DND-41 (cell line): ENCODE results near the gene PSME3IP1.
"Not testable (repeated sequence)": the region's sequence is repeated elsewhere in the genome, so short reads cannot be mapped to it uniquely, and the experiment has no call there.

Experiments
- ATAC-seq: fragments of 200-7000 bp; cut with Tn5 transposase; 3 replicates; pipeline ENCODE4 v1.9.1; 2021; ENCODE audit warnings: low read depth; ENCODE audit not compliant: insufficient read depth
- DNase-seq: peaks from one replicate; pipeline ENCODE4 v3.0.0-alpha.2; 2020
- H2AFZ ChIP-seq: 2 replicates; pipeline ENCODE4 v1.6.0; 2012; ENCODE audit warnings: low read depth, low read length
- H3K27ac ChIP-seq: 2 replicates; pipeline ENCODE4 v1.5.1; 2012; ENCODE audit warnings: low read length, inconsistent platforms
- H3K27me3 ChIP-seq: fragments of 200-600 bp; sonication (generic); 2 replicates; pipeline ENCODE4 v1.6.0; 2012; ENCODE audit warnings: low read length, mild to moderate bottlenecking, inconsistent platforms; ENCODE audit not compliant: insufficient read depth, poor library complexity
- H3K36me3 ChIP-seq: 2 replicates; pipeline ENCODE4 v1.5.1; 2012; ENCODE audit warnings: low read length, inconsistent platforms; ENCODE audit not compliant: insufficient read depth
- H3K4me1 ChIP-seq: 2 replicates; pipeline ENCODE4 v1.5.1; 2012; ENCODE audit warnings: mild to moderate bottlenecking, low read length; ENCODE audit not compliant: insufficient read depth
- H3K4me2 ChIP-seq: 2 replicates; pipeline ENCODE4 v1.6.0; 2012; ENCODE audit warnings: mild to moderate bottlenecking, moderate library complexity, low read length, inconsistent platforms; ENCODE audit not compliant: insufficient read depth
- H3K4me3 ChIP-seq, 2 experiments: fragments of 200-600 bp in 1 of 2; shearing (Covaris generic) in 1 of 2; 2 replicates each; pipeline ENCODE4 v1.5.1; 2012 to 2016; ENCODE audit warnings: inconsistent platforms in 2 of 2, low read length in 2 of 2, mild to moderate bottlenecking in 2 of 2, low read depth in 1 of 2, moderate library complexity in 1 of 2
- H3K79me2 ChIP-seq: 2 replicates; pipeline ENCODE4 v1.6.0; 2012; ENCODE audit warnings: low read length, inconsistent platforms; ENCODE audit not compliant: insufficient read depth
- H3K9ac ChIP-seq: 2 replicates; pipeline ENCODE4 v1.6.0; 2012; ENCODE audit warnings: low read depth, mild to moderate bottlenecking, inconsistent platforms, low read length, moderate library complexity
- H3K9me3 ChIP-seq: 2 replicates; pipeline ENCODE4 v1.5.1; 2012; ENCODE audit warnings: low read length, moderate library complexity, mild to moderate bottlenecking, inconsistent platforms; ENCODE audit not compliant: insufficient read depth, severe bottlenecking
- H4K20me1 ChIP-seq: 2 replicates; pipeline ENCODE4 v1.6.0; 2012; ENCODE audit warnings: low read length; ENCODE audit not compliant: insufficient read depth
- EZH2 ChIP-seq: IDR thresholded peaks from 3 replicates; pipeline ENCODE4 v1.6.1; 2012; ENCODE audit warnings: borderline replicate concordance, low read depth, mild to moderate bottlenecking, moderate library complexity, low read length, inconsistent platforms; ENCODE audit not compliant: severe bottlenecking
- TF ChIP-seq, protein P1 (sequence below): IDR thresholded peaks from 2 replicates; pipeline ENCODE4 v1.5.1; 2012; ENCODE audit warnings: borderline replicate concordance, low read length, moderate library complexity, mild to moderate bottlenecking; ENCODE audit not compliant: poor library complexity, severe bottlenecking; ENCODE audit errors: extremely low read depth

The PSME3IP1 gene

DNA sequence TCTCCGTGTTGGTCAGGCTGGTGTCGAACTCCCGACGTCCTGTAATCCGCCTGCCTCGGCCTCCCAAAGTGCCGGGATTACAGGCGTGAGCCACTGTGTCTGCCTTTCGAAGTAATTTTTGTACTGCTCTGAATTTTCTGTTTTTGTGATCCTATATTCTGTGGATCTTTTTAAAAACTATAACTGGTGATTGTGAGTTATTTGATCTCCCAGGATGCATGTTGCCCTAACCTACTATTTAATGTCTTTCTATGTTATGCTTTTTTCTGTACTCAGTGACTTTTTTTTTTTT is 2.8 kb upstream of the PSME3IP1 start:
- ATAC-seq (no peak), DNase-seq (no peak)
- H3K9ac ChIP-seq, result no peak overlapping the region; the same call in 1 of the 2 replicates
- no peak overlapping the region for H3K4me3 ChIP-seq
- peaks cover 12% of the 10 kb centered on the region for H4K20me1 ChIP-seq
- no peak for TF ChIP-seq EZH2
- TF ChIP-seq, protein P1, sequence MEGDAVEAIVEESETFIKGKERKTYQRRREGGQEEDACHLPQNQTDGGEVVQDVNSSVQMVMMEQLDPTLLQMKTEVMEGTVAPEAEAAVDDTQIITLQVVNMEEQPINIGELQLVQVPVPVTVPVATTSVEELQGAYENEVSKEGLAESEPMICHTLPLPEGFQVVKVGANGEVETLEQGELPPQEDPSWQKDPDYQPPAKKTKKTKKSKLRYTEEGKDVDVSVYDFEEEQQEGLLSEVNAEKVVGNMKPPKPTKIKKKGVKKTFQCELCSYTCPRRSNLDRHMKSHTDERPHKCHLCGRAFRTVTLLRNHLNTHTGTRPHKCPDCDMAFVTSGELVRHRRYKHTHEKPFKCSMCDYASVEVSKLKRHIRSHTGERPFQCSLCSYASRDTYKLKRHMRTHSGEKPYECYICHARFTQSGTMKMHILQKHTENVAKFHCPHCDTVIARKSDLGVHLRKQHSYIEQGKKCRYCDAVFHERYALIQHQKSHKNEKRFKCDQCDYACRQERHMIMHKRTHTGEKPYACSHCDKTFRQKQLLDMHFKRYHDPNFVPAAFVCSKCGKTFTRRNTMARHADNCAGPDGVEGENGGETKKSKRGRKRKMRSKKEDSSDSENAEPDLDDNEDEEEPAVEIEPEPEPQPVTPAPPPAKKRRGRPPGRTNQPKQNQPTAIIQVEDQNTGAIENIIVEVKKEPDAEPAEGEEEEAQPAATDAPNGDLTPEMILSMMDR, result no peak
- no peak overlapping the region for H3K27ac ChIP-seq
- H3K4me2 ChIP-seq, result peak overlapping the region; percentile 88; the same call in 1 of the 2 replicates
- H3K27me3 ChIP-seq, result no peaks in the 10 kb centered on the region
- peaks cover 36% of the 10 kb centered on the region for H3K4me1 ChIP-seq
- H3K36me3 ChIP-seq, result peaks cover 7% of the 10 kb centered on the region; the same call in 1 of the 2 replicates
- H2AFZ ChIP-seq, result no peak overlapping the region
- peaks cover 96% of the 10 kb centered on the region for H3K79me2 ChIP-seq
- H3K9me3 ChIP-seq, result no peaks in the 10 kb centered on the region

DNA sequence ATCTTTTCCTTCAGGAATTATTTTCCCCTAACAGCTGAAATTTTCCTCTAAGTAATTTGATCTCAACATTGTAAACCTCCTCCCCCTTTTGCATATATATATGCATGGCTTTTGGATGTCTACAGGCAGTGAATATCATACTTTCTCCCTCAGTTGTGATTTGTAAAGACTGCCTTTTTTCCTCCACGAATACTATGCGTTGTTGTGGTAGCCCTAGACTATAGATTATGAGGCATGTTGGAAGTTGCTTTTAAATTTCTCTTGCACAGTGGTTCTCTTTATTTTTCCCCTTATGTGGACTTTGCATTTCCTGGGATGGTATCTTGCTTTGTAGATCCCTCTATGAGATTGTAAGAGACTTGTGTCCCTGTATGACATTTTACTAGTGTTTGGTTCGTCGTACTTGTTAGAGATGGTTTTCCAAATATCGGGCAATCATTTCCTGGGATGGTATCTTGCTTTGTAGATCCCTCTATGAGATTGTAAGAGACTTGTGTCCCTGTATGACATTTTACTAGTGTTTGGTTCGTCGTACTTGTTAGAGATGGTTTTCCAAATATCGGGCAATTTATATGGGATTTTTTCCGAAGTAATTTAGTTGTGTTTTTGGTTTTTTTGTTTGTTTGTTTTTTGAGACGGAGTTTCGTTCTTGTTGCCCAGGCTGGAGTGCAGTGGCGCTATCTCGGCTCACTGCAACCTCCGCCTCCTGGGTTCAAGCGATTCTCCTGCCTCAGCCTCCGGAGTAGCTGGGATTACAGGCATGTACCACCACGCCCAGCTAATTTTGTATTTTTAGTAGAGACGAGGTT is 2.3 kb upstream of the PSME3IP1 start:
- Histone ChIP-seq H3K27ac (peak overlapping the region; percentile 78), H3K4me1 (peaks cover 42% of the 10 kb centered on the region), H3K4me2 (peak overlapping the region; percentile 88), H3K9ac (peak overlapping the region; percentile 73), H3K79me2 (peaks cover 96% of the 10 kb centered on the region), H3K4me3 (peak overlapping the region; percentile 55 to 67; a peak in 3 of 4 replicates)
- not testable (repeated sequence) for H2AFZ ChIP-seq, H3K9me3 ChIP-seq, H3K27me3 ChIP-seq, DNase-seq, H4K20me1 ChIP-seq, H3K36me3 ChIP-seq, ATAC-seq

DNA sequence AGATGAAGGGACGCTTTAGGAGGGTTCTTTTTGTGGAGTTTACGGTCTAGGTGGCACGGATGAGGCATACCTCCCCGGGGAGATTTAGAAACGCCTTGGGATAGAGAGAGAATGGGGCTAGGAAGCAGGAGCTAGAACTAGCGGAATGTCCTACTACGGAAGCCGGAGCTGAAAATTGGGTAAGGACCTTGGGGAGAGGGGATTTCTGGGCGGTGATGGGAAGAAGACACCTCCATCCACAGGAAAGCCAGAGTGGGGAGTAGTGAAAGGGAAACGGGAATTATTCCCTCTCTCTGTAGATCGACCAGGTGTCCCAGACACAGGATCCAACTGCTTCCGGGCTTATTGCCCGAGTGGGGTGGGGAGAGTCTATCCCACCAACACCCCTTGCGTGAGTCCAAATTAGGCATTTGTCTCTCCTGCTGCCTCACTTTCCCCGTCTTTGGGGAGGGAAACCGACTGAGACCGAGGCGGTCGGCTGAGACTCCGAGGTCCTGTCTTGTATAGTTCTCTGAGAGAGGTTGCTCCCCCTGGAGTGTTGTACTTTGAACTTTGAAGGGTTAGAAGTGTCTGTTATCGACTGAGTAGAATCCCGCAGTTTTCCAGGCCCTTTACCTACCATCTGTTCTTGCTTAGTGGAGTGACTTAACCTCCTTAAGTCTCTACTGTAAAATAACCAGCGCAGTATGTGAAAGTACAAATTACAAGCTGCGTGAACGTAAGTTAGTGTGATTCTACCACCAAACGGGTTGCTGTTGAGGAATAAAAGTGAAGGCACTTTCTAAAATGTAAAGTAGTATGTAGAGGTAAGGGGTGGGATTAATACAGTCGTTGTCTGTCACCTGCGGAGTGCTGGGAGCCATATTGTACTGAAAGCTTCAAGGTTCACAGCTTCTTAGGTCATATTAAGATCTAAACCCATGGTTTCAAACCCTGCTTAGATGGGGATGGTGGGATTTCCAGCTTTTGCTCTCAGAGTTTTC is 1.3 kb upstream of the PSME3IP1 start:
- DNase-seq (peak; percentile 28), ATAC-seq (peak; percentile 4; the same call in 1 of the 3 replicates)
- Histone ChIP-seq H3K27ac (peak overlapping the region; percentile 78), H2AFZ (peak overlapping the region; percentile 87), H3K9me3 (no peaks in the 10 kb centered on the region), H3K4me1 (peaks cover 46% of the 10 kb centered on the region), H3K4me2 (peak overlapping the region; percentile 88), H4K20me1 (peaks cover 4% of the 10 kb centered on the region; the same call in 1 of the 2 replicates), H3K36me3 (peaks cover 7% of the 10 kb centered on the region; the same call in 1 of the 2 replicates), H3K9ac (peak overlapping the region; percentile 73), H3K27me3 (no peaks in the 10 kb centered on the region), H3K4me3 (peak overlapping the region; percentile 55 to 67), H3K79me2 (peaks cover 96% of the 10 kb centered on the region)
- TF ChIP-seq EZH2, result no peak
- TF ChIP-seq, protein P1, result peak; percentile 5
